Superior temporal gyrus (tissue), 1 donor: Measurements from ENCODE around the gene TACSTD2.
"Not testable (repeated sequence)": the region's sequence is repeated elsewhere in the genome, so short reads cannot be mapped to it uniquely, and the experiment has no call there.

Experiments
- DNase-seq: peaks from one replicate; pipeline ENCODE4 v3.0.0-alpha.2; 2016; ENCODE audit errors: extremely low spot score

TACSTD2 gene

GRCh38 chr1:58587667-58588066, 10.6 kb upstream of the TACSTD2 start:
- no peak for DNase-seq

GRCh38 chr1:58586271-58586670, 9.2 kb upstream of the TACSTD2 start:
- DNase-seq, result no peak

GRCh38 chr1:58585581-58586151, 8.6 kb upstream of the TACSTD2 start:
- DNase-seq, result no peak

GRCh38 chr1:58585166-58585565, 8.1 kb upstream of the TACSTD2 start:
- no peak for DNase-seq

DNA sequence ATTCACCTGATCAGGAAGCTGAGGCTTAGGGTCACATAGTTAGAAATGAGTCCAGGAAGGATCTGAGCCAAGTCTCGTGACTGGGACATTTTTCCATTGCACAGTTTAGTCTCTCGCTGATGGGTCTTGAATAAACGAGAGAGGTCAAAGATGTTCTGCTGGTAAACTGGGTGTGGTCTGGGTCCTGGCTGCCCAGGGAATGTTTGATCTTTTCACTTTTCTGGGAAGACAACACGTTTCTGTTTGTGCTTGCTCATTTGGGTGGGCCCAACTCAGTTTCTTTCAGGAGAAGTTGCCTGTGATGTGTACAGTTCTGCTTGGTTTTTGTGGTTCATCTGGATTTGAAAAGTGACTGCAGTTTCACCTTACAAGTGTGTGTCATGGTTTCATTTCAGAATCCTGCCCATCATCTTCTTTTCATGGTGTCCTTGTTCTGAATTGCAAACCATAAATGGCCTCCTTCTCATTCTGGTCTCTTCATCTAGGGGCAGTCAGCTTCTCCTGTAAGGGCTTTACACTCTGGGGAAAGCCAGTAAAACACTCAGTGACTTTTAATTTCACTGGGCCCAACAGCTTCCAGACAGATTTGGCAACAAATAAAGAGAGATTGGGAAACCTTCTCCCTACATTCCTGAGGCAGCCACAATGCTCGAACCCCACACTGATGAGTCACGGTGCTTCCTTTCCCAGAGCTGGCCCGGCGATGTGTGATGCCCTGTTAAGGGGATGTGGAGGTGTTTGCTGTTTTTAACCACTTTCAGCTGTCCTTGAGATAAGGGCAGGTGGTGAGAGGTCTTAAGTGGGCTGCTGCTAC, 7.2 kb upstream of the TACSTD2 start:
- DNase-seq, result no peak

DNA sequence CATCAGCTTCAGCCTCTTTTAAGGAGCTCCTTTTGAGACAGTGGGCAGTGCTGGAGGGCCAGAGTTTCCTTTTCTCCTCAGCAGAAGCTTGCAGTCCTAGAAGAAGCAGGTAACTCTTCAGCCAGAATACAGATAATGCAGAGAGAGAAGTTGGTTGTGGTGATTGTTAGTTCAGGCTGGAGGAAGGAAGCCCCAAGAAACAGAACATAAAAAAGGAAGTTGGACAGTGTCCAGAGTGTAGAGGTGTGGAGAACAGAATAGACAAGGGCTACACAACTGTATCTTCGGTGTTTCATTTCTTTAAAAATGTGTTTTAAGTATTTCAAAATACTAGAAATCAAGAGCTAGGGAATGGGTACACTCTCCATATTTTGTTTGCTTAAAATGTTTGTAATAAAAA, 6.4 kb upstream of the TACSTD2 start:
- DNase-seq, result no peak

- DNase-seq, result not testable (repeated sequence)
These were observed 5.1 kb upstream of the TACSTD2 start for GRCh38 chr1:58582143-58582542.

GRCh38 chr1:58581641-58582040, 4.6 kb upstream of the TACSTD2 start:
- DNase-seq, result no peak

DNA sequence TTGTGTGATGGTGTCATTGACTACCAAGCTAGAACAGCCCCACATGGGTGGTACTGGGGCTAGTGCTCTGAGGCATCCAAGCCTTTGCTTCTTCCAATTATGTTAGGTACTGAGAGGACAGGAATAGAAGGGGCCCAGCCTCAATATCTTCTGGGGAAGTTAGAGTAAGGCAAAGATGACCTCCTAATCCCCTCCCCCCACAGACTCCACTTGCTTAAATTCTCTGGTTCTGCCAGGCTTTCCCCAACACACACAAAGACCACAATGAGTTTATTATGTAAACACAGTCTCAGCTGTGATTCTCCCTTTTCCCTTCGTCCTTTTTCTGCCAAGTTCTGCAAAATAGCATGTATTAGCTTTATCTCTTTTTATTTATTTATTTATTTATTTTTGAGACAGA, 3.1 kb upstream of the TACSTD2 start:
- DNase-seq, result peak; percentile 82

GRCh38 chr1:58577654-58578030, 590 bp upstream of the TACSTD2 start:
- DNase-seq, result no peak

GRCh38 chr1:58576325-58576726, 726 bp downstream of the TACSTD2 start:
- DNase-seq, result no peak

DNA sequence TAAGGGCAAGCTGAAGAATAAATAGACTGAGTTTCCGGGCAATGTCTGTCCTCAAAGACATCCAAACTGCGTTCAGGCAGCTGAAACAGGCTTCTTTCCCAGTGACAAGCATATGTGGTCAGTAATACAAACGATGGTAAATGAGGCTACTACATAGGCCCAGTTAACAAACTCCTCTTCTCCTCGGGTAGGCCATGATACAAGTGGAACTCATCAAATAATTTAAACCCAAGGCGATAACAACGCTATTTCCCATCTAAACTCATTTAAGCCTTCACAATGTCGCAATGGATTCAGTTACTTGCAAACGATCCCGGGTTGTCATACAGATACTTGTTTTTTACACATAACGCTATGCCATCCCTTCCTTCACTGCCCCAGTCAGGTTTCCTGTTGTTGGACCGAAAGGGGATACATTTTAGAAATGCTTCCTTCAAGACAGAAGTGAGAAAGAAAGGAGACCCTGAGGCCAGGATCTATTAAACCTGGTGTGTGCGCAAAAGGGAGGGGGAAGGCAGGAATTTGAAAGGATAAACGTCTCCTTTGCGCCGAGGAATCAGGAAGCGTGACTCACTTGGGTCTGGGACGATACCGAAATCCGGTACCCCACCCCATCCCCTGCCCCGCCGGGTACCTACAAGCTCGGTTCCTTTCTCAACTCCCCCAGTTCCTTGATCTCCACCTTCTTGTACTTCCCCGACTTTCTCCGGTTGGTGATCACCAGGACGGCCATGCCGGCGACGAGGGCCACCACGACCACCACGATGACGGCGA, 1.3 kb downstream of the TACSTD2 start:
- DNase-seq, result no peak

GRCh38 chr1:58574816-58575215, 2.2 kb downstream of the TACSTD2 start:
- no peak for DNase-seq

DNA sequence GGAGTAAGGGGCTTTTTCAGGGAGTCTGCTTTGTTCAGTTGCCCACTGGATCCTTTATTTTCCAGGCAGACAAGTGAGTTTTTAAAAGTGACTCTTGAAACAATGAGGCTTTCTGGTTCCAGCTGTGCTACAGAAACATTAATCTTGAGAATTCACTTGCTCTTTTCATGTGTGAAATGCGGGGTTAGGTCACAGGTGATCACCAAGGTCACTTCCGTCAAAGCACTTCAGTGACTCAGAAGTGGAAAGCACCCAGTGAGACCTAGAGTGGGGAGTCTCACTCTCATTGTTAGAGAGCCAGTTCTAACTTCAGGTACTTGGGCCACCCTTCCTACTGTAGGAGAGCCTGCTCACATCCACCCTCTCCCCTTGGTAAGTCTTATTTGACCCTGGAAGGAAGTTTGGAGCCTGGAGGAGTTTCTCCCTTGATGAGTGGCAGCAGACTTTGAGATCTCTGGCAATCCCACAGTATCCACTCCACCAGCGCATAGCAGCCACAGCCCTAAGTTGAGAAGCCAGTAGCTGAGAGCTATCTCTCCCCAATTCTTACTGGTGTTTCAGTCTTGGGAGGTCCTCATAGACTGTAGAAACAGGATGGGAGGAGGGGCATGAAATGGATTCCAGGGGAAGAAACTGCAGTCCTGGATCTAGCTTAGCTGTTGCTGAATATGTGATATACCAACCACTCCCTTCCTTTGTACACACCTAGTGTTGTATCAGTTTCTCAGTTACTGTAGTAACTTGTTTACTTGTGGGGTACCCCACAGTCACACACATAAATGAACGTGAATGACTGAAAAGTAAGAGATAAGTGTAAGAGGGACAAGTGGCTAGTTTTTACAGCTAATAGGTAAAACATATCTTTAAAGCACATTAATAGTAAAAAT, 3.1 kb downstream of the TACSTD2 start:
- DNase-seq, result no peak

DNA sequence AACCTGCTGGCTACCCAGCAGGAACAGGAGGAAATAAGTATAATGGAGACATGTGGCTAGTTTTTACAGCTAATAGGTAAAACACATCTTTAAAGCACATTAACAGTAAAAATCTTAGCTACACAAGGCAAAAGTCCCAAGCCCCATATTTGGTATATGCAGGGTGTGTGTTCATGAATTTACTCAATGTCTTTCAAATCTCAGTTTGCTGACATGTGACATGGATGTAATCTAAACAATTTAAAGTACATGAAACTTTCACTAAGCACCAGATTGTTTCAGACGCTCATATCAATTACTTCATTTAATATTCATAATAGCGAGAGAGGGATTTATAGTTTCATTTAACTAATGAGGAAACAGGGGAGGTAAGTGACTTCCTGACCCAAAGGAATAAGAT, 3.9 kb downstream of the TACSTD2 start:
- DNase-seq, result no peak

DNA sequence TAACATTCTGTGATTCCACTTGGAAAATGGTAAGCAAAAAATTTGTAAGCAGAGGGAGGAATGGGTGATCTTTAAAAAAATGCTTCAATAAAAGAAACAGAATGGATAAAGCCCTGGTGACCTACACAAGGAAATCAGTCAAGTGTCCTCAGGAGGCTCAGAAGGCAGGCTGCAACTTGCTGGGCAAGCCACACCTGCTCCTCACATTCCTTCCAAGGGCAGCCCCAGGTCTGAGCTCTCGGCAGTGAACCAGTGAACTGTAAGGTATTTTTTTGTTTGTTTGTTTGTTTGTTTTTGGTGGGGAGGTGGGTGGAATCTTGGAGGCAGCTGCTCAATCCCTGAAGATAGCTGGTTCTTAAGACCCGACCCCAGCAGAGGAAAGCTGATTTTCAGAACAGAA, 4.4 kb downstream of the TACSTD2 start:
- no peak for DNase-seq

DNA sequence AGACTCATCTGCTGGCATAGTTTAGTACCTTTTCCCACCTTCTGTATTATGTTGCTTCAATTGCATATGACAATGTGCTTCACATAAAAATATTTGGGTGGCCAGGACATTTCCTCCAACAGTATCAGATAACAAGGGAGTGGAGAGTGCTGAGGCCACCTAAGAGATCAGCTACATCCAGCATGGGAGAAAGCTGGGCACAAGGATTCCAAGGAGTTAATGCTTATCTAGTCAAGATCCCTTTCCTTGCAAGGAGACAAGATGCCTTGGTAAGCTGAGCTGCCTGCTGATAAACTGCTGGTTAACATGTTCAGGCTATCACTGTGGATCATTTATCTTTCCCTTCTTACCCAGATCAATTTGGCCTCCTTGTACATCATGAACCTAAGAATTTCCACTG, 5.4 kb downstream of the TACSTD2 start:
- no peak for DNase-seq

DNA sequence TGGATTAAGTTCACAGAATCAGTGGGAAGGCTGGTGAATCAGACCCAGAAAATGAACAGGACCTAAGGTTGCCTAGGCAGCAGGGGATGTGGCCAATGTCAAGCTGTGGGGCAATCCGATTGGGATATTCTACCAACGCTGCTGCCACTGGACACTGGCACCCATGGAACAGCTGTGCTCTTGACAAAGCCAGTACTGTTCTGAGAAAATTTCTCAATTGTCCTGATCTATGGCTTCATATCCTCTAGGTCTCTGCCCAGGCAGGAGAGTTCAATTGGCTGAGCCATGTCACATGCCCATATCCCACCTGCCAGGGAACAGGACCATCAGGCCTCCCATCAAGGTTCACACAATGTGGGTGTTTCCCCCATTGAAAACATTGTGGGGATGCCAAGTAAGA, 6.2 kb downstream of the TACSTD2 start:
- peak; percentile 73 for DNase-seq

- no peak for DNase-seq
These were observed 7.0 kb downstream of the TACSTD2 start for GRCh38 chr1:58570094-58570493.

- DNase-seq, result no peak
These were observed 8.1 kb downstream of the TACSTD2 start for GRCh38 chr1:58568911-58569310.

- no peak for DNase-seq
These were observed 8.7 kb downstream of the TACSTD2 start for GRCh38 chr1:58568271-58568860.
